Mammary epithelial cell (primary cell): ENCODE measurements around the gene PIAS4.

Experiments used
- EZH2 ChIP-seq: IDR thresholded peaks from 2 replicates; pipeline ENCODE4 v1.6.1; 2012; ENCODE audit warnings: low read length, inconsistent platforms, borderline replicate concordance
- TF ChIP-seq, protein P1 (sequence below), 2 donors: IDR thresholded peaks in 1 of 2; conservative IDR thresholded peaks in 1 of 2; 2 replicates each; pipeline ENCODE4 v1.5.1; 2011 to 2012; ENCODE audit warnings: inconsistent platforms in 2 of 2, low read length in 2 of 2, mild to moderate bottlenecking in 2 of 2, control low read depth in 1 of 2, low read depth in 1 of 2; ENCODE audit not compliant: insufficient read depth in 1 of 2; ENCODE audit errors: extremely low read depth in 1 of 2

DNA sequence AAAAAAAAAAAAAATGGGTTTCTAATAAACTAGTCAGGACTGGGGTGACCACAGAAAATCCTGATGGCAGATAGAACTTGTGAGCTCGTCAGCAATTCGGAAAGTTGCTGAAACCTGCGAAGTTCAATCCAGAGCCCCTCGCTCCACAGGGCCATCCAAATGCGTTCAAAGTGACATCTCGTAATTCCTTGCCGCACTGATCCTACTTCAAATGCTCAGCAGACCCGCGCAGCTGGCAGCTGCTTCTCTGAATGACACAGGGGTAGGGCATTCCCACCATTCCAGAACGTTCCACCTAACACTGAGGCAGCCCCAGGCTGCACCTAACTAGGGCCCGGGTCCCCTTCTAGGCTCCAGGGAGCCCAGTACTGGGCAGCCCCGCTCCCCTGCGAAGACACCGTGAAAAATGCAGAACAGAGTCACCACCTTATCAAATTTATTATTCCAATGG lies 31.9 kb upstream of the PIAS4 start:
- TF ChIP-seq, protein P1, sequence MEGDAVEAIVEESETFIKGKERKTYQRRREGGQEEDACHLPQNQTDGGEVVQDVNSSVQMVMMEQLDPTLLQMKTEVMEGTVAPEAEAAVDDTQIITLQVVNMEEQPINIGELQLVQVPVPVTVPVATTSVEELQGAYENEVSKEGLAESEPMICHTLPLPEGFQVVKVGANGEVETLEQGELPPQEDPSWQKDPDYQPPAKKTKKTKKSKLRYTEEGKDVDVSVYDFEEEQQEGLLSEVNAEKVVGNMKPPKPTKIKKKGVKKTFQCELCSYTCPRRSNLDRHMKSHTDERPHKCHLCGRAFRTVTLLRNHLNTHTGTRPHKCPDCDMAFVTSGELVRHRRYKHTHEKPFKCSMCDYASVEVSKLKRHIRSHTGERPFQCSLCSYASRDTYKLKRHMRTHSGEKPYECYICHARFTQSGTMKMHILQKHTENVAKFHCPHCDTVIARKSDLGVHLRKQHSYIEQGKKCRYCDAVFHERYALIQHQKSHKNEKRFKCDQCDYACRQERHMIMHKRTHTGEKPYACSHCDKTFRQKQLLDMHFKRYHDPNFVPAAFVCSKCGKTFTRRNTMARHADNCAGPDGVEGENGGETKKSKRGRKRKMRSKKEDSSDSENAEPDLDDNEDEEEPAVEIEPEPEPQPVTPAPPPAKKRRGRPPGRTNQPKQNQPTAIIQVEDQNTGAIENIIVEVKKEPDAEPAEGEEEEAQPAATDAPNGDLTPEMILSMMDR (conservative IDR thresholded peaks at IDR 0.05 in 1 of 2, IDR thresholded peaks at IDR 0.05 in 1 of 2; ENCODE audit: extremely low read depth in 1 of 2, insufficient read depth in 1 of 2, low read depth in 1 of 2, low read length in 2 of 2), result no peak
- TF ChIP-seq EZH2, result no peak
